Activated CD4-positive, alpha-beta T cell treated with anti-CD3 and anti-CD28 coated beads for 36 hours (primary cell): Measurements from ENCODE around the gene AKR1B1. TPM values are rescaled to one million over a fixed set of nuclear protein-coding genes. Genes with fewer than 3 reads are reported as not detected.
"Not testable (repeated sequence)": the region's sequence is repeated elsewhere in the genome, so short reads cannot be mapped to it uniquely, and the experiment has no call there.

ENCODE experiments used
- ATAC-seq: fragments of 200-7000 bp; cut with Tn5 transposase; one replicate; pipeline ENCODE4 v1.10.0; 2021; ENCODE audit warnings: mild to moderate bottlenecking, moderate library complexity
- CTCF ChIA-PET: fragments of 350-600 bp; sonication (Branson Sonifier 250); formaldehyde crosslinking; loops from one replicate; lab custom pipeline; 2021; ENCODE audit warnings: antibody characterized with exemption; lab: Charles Lee
- POLR2A ChIA-PET: fragments of 350-600 bp; sonication (Branson Sonifier 250); formaldehyde crosslinking; loops from one replicate; lab custom pipeline; 2021; ENCODE audit warnings: antibody characterized with exemption, inconsistent platforms; lab: Charles Lee
- DNase-seq: peaks from one replicate; pipeline ENCODE4 v3.0.0-alpha.2; 2020
- H3K27ac Mint-ChIP-seq: one replicate; pipeline ENCODE4 v1.8.0; 2021; ENCODE audit warnings: mixed read lengths
- H3K27me3 Mint-ChIP-seq: one replicate; pipeline ENCODE4 v1.8.0; 2021; ENCODE audit warnings: mixed read lengths
- H3K36me3 Mint-ChIP-seq: one replicate; pipeline ENCODE4 v1.8.0; 2021; ENCODE audit warnings: low read depth, mixed read lengths
- H3K4me1 Mint-ChIP-seq: one replicate; pipeline ENCODE4 v1.8.0; 2021; ENCODE audit warnings: mixed read lengths
- H3K4me3 Mint-ChIP-seq: one replicate; pipeline ENCODE4 v1.8.0; 2021; ENCODE audit warnings: mild to moderate bottlenecking, moderate library complexity, mixed read lengths
- H3K9me3 Mint-ChIP-seq: one replicate; pipeline ENCODE4 v1.8.0; 2021; ENCODE audit warnings: low read depth, mixed read lengths
- intact Hi-C, 2 experiments: fragments of 100-400 bp; cut with DNase I in 1 of 2; cut with micrococcal nuclease in 1 of 2; formaldehyde crosslinking; loops; one replicate each; pipeline versions ENCODE4 v1.14.2 to v1.15.1; 2022 to 2024; cut with DNase I, micrococcal nuclease
- total RNA-seq, 2 experiments: library from RNA; stranded (reverse); gene quantifications; one replicate each; pipeline ENCODE4 v1.2.3, GENCODE V29; 2021

AKR1B1 gene
- 100 to 1,000 TPM in 1 of 2 experiments, 10 to 100 TPM in 1; 88.1 to 120 TPM for total RNA-seq

DNA sequence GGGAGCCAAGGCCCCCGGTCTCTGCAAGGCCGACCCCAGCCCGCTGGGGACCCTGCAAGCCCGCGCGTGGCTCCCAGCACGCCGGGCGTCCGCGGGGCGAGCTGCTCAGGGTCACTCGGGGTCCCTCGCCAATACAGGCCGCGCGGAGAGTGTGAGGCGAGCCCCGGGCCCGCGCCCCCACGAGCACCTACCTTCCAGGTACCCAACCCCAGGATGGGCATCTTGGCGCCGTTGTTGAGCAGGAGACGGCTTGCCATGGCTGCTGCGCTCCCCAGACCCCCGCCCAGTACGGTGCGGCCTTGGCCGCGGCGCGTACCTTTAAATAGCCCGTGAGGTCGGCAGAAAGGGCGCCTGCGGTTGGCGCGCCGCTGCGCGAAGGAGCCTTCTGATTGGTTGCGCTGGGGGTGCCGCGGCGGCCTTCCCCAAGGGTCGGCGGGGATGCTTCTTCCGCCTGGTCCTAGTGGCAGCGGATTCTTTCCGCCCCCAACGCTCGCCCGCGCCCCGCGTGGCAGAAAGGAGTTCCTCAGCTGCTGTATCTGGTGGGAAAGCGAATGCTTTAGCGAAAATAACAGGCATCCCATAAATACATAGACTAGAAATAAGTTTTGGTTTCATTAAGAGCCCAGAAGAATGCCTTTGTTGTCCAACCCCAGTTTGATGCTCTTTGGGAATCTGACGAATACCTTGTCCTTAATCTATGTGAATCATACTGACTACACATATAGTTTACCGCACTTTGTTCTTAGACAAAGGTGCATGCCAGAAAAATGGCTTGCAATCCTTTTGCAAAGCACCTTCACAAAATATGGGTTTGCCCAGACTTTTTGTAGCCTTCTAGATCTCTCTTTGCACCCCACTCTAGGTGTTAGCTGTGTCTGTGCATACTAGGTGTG, at the start of gene AKR1B1:
AKR1B1 (minus strand) TSS at position 295 of the 893 bp plus-strand sequence; CDS start at position 257, 38 bp downstream.
- ChIA-PET CTCF (interaction anchor here (0.5 to 4.4 kb wide), 14 partner anchors 8 to 1518 kb away, joined by 3 to 30 read pairs (median 4); no protein-coding TSS in a partner anchor), POLR2A (interaction anchor here (0.8 kb wide), 1 partner anchor 21 kb away, joined by 3 read pairs; no protein-coding TSS in a partner anchor)
- Mint-ChIP-seq H3K9me3 (peaks cover 1% of the 10 kb centered on the region), H3K27ac (peak within 1 kb of the TSS; percentile 76), H3K4me1 (peaks cover 51% of the 10 kb centered on the region), H3K27me3 (no peaks in the 10 kb centered on the region), H3K4me3 (peak within 1 kb of the TSS; percentile 83), H3K36me3 (peaks cover 16% of the 10 kb centered on the region)
- intact Hi-C loops, result loop anchor here (1.0 to 5.0 kb wide), 7 partner anchors 27 to 1377 kb away; partner anchors contain the start of genes SLC35B4 (in 2 of the 2), AGBL3 (in 1 of the 2), BPGM (in 1 of the 2) and CHCHD3 (in 1 of the 2)
- ATAC-seq (peak; percentile 92), DNase-seq (peak; percentile 94)

DNA sequence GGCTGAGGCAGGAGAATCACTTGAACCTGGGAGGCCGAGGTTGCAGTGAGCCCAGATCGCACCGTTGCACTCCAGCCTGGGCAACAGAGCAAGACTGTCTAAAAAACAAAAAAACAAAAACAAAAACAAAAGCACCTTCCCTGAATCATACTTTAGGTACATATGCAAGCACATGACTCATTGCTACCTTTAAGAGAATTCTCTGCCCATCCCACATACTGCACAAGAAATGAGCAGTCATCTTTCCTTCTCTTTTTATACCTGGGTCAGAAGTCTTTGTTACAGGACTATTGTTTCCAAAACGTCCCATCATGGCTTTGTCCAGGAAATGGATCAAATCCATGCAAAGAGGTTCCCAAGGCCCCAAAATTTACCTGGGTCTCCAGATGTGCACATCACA, 47.0 kb upstream of the AKR1B1 start:
- intact Hi-C loops, result no loop called here
- H3K27me3 Mint-ChIP-seq, result no peaks in the 10 kb centered on the region
- no peaks in the 10 kb centered on the region for H3K9me3 Mint-ChIP-seq
- DNase-seq, result no peak
- ChIA-PET POLR2A (no interaction called here), CTCF (interaction anchor here (1.1 kb wide), 1 partner anchor 26 kb away, joined by 4 read pairs; no protein-coding TSS in a partner anchor)
- no peak overlapping the region for H3K4me3 Mint-ChIP-seq
- H3K4me1 Mint-ChIP-seq, result no peaks in the 10 kb centered on the region
- no peak for ATAC-seq
- no peak overlapping the region for H3K27ac Mint-ChIP-seq
- no peaks in the 10 kb centered on the region for H3K36me3 Mint-ChIP-seq

DNA sequence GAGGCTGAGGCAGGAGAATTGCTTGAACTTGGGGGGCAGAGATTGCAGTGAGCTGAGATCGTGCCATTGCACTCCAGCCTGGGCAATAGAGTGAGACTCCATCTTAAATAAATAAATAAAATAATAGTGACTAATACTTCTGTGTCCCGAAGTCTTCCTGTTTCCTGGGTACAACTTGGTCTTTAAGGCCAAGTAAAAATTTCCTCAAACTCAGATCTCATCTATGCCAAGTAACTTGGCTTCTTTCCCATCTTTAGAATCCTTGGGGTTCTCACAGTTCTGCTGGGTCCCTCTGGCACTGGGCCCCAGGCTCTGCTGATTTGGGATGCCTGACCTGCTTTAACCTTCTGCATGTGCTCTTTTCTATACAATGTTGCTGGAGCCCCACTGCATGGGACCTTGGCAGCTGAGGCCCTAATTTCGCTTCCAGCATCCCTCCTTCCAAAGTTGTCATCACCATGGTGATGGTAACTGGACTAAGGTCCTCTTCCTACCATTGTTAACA, 45.8 kb upstream of the AKR1B1 start:
- DNase-seq (no peak), ATAC-seq (no peak)
- Mint-ChIP-seq H3K4me1 (no peaks in the 10 kb centered on the region), H3K27me3 (no peaks in the 10 kb centered on the region), H3K27ac (no peak overlapping the region), H3K4me3 (no peak overlapping the region), H3K9me3 (no peaks in the 10 kb centered on the region), H3K36me3 (no peaks in the 10 kb centered on the region)
- ChIA-PET POLR2A (no interaction called here), CTCF (no interaction called here)
- intact Hi-C loops, result no loop called here

DNA sequence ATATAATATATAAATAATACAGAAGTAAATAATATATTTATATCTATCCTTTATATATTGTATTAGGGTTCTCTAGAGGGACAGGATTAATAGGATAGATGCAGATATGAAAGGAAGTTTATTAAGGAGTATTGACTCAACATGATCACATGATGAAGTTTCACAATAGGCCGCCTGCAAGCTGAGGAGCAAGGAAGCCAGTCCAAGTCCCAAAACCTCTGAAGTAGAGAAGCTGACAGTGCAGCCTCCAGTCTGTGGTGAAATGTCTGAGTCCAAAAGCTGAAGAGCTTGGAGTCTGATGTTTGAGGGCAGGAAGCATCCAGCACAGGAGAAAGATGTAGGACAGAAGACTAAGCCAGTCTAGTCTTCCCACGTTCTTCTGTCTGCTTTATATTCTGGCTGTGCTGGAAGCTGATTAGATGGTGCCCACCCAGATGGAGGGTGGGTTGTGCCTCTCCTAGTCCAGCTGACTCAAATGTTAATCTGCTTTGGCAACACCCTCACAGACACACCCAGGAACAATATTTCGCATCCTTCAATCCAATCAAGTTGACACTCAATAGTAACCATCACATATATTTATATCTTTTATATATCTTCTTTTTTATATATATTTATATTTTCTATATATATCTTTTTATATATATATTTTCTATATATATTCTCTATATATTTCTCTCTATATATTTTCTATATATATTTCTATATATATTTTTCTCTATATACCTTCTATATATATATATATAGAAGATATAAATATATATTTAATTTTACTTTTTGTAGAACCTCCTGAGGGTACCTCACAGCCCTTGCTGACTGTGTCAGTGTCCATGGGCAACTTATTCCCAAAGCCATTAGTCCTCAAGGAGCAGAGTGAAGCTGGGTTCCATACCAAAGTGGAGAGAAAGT, 43.8 kb upstream of the AKR1B1 start:
- intact Hi-C loops, result no loop called here
- ATAC-seq (no peak), DNase-seq (no peak)
- no peaks in the 10 kb centered on the region for H3K9me3 Mint-ChIP-seq
- ChIA-PET POLR2A (no interaction called here), CTCF (interaction anchor here (0.6 kb wide), 1 partner anchor 499 kb away, joined by 3 read pairs; no protein-coding TSS in a partner anchor)
- H3K4me3 Mint-ChIP-seq, result no peak overlapping the region
- no peak overlapping the region for H3K27ac Mint-ChIP-seq
- no peaks in the 10 kb centered on the region for H3K36me3 Mint-ChIP-seq
- H3K4me1 Mint-ChIP-seq, result no peaks in the 10 kb centered on the region
- peaks cover 4% of the 10 kb centered on the region for H3K27me3 Mint-ChIP-seq

GRCh38 chr7:134500982-134501381, 42.1 kb upstream of the AKR1B1 start:
- CTCF ChIA-PET, result interaction anchor here (0.6 to 1.7 kb wide), 3 partner anchors 11 to 60 kb away, joined by 3 to 6 read pairs (median 3); no protein-coding TSS in a partner anchor
- no peak overlapping the region for H3K27ac Mint-ChIP-seq

DNA sequence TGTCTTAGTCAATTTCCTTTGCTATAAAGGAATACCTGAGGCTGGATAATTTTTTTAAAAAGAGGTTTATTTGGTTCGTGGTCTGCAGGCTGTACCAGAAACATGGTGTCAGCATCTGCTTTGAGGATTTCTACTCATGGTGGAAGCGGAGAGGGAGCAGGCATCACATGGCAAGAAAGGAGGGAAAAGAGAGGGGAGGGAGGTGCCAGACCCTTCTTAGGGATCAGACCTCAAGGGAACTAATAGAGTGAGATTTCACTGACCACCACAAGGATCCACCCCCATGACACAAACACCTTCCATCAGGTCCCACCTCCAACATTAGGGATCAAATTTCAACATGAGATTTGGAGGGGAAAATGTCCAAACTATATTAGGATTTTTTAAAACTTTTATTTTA, 41.5 kb upstream of the AKR1B1 start:
- ATAC-seq (no peak), DNase-seq (no peak)
- ChIA-PET CTCF (interaction anchor here (0.6 to 1.7 kb wide), 3 partner anchors 12 to 60 kb away, joined by 3 to 6 read pairs (median 3); no protein-coding TSS in a partner anchor), POLR2A (no interaction called here)
- Mint-ChIP-seq H3K4me3 (no peak overlapping the region), H3K27ac (no peak overlapping the region), H3K9me3 (no peaks in the 10 kb centered on the region), H3K4me1 (no peaks in the 10 kb centered on the region), H3K36me3 (no peaks in the 10 kb centered on the region), H3K27me3 (peaks cover 4% of the 10 kb centered on the region)
- intact Hi-C loops, result no loop called here

More at GRCh38 chr7:134500982-134501381, 42.1 kb upstream of the AKR1B1 start:
- peaks cover 4% of the 10 kb centered on the region for H3K27me3 Mint-ChIP-seq
- POLR2A ChIA-PET, result no interaction called here
- no peaks in the 10 kb centered on the region for H3K36me3 Mint-ChIP-seq
- intact Hi-C loops, result no loop called here
- ATAC-seq, result no peak
- no peak overlapping the region for H3K4me3 Mint-ChIP-seq
- no peaks in the 10 kb centered on the region for H3K9me3 Mint-ChIP-seq
- no peaks in the 10 kb centered on the region for H3K4me1 Mint-ChIP-seq
- DNase-seq, result no peak

- POLR2A ChIA-PET, result no interaction called here
- H3K27ac Mint-ChIP-seq, result no peak overlapping the region
- no peaks in the 10 kb centered on the region for H3K36me3 Mint-ChIP-seq
- no peaks in the 10 kb centered on the region for H3K9me3 Mint-ChIP-seq
- ATAC-seq (no peak), DNase-seq (no peak)
- CTCF ChIA-PET, result no interaction called here
- peaks cover 17% of the 10 kb centered on the region for H3K27me3 Mint-ChIP-seq
- no peaks in the 10 kb centered on the region for H3K4me1 Mint-ChIP-seq
- intact Hi-C loops, result no loop called here
- no peak overlapping the region for H3K4me3 Mint-ChIP-seq
Observed at GRCh38 chr7:134495546-134495945, 36.6 kb upstream of the AKR1B1 start.

GRCh38 chr7:134493091-134493490, 34.2 kb upstream of the AKR1B1 start:
- Mint-ChIP-seq H3K27ac (no peak overlapping the region), H3K36me3 (no peaks in the 10 kb centered on the region), H3K9me3 (no peaks in the 10 kb centered on the region), H3K4me3 (no peak overlapping the region), H3K27me3 (peaks cover 18% of the 10 kb centered on the region), H3K4me1 (no peaks in the 10 kb centered on the region)
- ATAC-seq (no peak), DNase-seq (no peak)
- ChIA-PET CTCF (no interaction called here), POLR2A (interaction anchor here (0.6 kb wide), 1 partner anchor 1083 kb away, joined by 4 read pairs; no protein-coding TSS in a partner anchor)
- intact Hi-C loops, result no loop called here

DNA sequence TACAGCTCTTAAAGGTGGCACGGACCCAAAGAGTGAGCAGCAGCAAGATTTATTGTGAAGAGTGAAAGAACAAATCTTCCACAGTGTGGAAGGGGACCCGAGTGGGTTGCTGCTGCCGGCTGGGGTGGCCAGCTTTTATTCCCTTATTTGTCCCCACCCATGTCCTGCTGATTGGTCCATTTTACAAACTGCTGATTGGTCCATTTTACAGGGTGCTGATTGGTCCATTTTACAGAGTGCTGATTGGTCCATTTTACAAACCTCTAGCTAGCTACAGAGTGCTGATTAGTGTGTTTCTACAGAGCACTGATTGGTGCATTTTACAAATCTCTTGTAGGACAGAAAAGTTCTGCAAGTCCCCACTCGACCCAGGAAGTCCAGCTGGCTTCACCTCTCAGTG, 28.8 kb upstream of the AKR1B1 start:
- intact Hi-C loops, H3K4me3 Mint-ChIP-seq, CTCF ChIA-PET: not testable (repeated sequence)

GRCh38 chr7:134485203-134485602, 26.3 kb upstream of the AKR1B1 start:
- ATAC-seq (no peak), DNase-seq (no peak)
- POLR2A ChIA-PET, result interaction anchor here (0.7 kb wide), 1 partner anchor 448 kb away, joined by 3 read pairs; no protein-coding TSS in a partner anchor
- H3K27ac Mint-ChIP-seq, result no peak overlapping the region
- no peaks in the 10 kb centered on the region for H3K36me3 Mint-ChIP-seq
- intact Hi-C loops, result no loop called here
- peaks cover 3% of the 10 kb centered on the region for H3K9me3 Mint-ChIP-seq
- peaks cover 15% of the 10 kb centered on the region for H3K27me3 Mint-ChIP-seq
- H3K4me3 Mint-ChIP-seq, result no peak overlapping the region
- H3K4me1 Mint-ChIP-seq, result no peaks in the 10 kb centered on the region
- CTCF ChIA-PET, result interaction anchor here (0.9 kb wide), 1 partner anchor 8 kb away, joined by 3 read pairs; no protein-coding TSS in a partner anchor

More for the DNA sequence above, 28.8 kb upstream of the AKR1B1 start:
- DNase-seq, ATAC-seq, H3K27ac Mint-ChIP-seq, H3K36me3 Mint-ChIP-seq, POLR2A ChIA-PET, H3K4me1 Mint-ChIP-seq, H3K9me3 Mint-ChIP-seq: not testable (repeated sequence)
- peaks cover 16% of the 10 kb centered on the region for H3K27me3 Mint-ChIP-seq
